Measurements from ENCODE around the gene DAAM1. TPM values are rescaled to one million over a fixed set of nuclear protein-coding genes. Genes with fewer than 3 reads are reported as not detected.

The DAAM1 gene
- total RNA-seq, 2 donors from 2014 or later, result 73.7 TPM

DNA sequence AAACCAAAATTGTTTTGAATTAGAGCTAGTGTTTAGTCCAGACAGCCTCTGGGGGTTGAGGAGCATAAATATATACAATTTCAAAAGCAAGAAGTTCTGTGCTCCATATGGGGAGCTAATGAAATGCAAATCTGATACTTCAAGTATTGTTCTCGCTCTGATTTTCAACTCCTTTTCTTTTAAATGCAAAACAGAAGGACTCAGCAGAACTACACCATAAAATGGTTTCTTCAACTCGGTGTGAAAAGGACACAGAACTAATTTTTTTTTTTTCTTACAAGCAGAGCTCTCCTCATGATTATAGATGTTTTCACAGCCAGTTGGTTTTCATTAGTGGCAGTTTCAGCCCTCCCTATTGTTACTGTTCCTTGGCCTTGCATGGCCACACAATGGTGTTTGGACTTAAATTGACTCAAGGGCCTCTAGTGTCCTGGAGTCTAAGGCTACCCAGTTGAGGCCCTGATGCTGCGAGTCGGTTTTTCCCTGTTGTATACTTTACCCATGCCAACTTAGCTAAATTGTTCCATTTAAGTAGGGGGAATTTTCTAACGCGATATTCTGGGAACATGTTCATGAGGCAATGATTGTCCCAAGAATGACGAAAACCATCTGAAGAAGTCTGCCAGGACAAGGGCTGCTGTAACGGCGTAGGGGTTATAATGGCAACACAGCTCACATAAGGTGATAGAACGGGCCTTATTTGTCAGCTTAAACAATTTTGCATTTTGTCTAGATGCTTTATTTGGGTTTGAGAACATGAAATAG is 156.4 kb downstream of the DAAM1 start:
- intact Hi-C loops (cut with DNase I), result no loop called here

DNA sequence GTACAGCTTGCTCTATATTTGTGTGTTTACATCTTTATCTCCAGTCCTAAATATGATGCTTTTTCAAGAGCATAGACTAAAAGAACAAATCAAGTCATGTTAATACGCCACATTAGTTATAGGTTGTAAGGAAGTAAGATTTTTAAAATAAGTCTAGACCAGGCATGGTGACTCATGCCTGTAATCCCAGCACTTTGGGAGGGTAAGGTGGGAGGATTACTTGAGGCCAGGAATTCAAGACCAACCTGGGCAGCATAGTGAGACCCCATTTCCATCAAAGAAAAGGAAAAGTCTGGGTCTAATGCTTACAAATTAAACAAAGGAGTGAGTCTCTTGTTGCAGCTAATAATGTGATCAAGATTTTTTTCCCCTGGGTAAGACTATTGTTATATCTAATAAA is 157.9 kb downstream of the DAAM1 start:
- intact Hi-C loops (cut with DNase I), result no loop called here
- no peak for DNase-seq (ENCODE audit: low spot score)

More for the DNA sequence above, 156.4 kb downstream of the DAAM1 start:
- DNase-seq (ENCODE audit: low spot score), result no peak

- no peak for DNase-seq (ENCODE audit: low spot score)
- intact Hi-C loops (cut with DNase I), result no loop called here
These were observed 158.5 kb downstream of the DAAM1 start for GRCh38 chr14:59346796-59347510.

GRCh38 chr14:59347511-59347900 is 159.0 kb downstream of the DAAM1 start:
- DNase-seq (ENCODE audit: low spot score), result no peak
- intact Hi-C loops (cut with DNase I), result no loop called here

DNA sequence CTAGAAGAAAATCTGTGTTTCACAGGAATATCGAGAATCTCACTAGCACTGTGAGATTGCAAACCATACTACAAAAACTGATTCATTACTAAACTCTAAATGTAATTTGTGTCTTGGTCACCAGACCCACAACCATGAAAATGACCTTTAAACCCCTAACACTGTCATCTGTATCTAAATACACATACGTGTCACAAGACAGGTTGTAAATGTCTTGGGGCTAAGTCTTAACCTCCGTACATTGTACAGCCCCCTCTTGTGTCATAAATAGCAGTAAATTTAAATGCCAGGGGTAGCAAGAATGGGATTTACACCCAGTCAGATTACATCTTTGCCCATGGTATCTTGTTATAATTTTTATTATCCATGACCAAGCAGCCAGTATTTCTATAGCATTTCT is 159.4 kb downstream of the DAAM1 start:
- intact Hi-C loops (cut with DNase I), result no loop called here

DNA sequence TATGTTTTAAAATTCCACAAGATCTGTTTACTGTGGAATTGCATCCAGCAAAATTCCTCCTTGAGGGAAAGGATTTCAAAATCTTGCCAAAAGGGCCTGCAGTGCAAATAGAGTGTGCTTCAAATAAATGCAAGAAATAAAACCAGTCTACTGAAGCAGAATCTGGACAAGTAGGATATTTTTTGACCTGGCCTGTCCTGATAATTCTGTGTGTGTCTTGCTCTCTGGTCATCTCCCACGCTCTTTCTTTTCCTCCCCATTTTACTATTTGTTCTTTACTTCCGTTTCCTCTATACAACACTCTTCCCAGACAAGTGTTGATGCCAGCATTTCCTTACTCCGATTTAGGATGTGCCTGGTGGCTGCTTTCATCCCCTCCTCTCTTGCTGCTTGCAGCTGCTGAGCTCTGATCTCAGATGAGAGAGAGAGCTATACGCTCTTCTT is 160.8 kb downstream of the DAAM1 start:
- no peak for DNase-seq (ENCODE audit: low spot score)
- intact Hi-C loops (cut with DNase I), result no loop called here

More for the DNA sequence above, 159.4 kb downstream of the DAAM1 start:
- no peak for DNase-seq (ENCODE audit: low spot score)

DNA sequence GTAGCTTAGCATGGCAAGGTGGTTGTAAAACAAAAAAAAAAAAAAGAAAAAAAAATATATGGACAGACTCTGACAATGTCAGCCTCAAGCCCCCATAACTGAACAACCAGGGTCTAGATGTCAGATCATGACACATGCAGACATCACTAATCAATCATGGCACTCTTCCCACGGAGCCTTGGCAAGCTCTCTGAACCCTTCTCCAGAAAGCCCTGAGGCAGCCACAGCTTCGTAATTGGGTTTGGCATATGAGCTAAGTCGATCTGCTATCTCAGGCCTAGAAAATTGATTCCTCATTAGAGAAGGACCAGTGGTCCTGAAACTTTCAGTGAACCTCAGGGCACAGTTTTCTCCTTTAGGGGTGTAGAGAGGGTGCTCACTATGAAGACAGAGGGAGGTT is 164.5 kb downstream of the DAAM1 start:
- intact Hi-C loops (cut with DNase I), result no loop called here
- no peak for DNase-seq (ENCODE audit: low spot score)

- intact Hi-C loops (cut with DNase I), result no loop called here
- no peak for DNase-seq (ENCODE audit: low spot score)
These were observed 166.2 kb downstream of the DAAM1 start for GRCh38 chr14:59354666-59355065.

GRCh38 chr14:59355091-59355490 is 166.6 kb downstream of the DAAM1 start:
- intact Hi-C loops (cut with DNase I), result no loop called here
- DNase-seq (ENCODE audit: low spot score), result no peak

DNA sequence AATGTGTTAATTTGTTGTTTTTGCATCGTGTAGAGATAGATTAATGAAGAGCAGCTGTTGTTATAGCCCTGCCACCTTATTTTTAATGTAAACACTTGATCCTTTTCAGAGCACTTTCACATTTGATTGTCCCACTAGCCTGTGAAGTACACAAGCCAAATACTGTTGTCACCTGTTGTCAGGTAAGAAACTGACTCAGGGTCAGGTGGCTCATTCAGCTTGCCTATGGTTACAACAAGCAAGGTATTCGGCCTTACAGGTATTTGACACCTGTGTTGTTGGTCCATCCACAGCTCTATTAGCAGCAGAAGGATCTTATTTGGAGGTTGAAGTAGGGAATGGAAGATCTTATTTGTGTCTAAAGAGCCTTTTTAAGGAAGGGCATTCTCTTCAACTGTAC is 167.8 kb downstream of the DAAM1 start:
- intact Hi-C loops (cut with DNase I), result no loop called here
- no peak for DNase-seq (ENCODE audit: low spot score)

DNA sequence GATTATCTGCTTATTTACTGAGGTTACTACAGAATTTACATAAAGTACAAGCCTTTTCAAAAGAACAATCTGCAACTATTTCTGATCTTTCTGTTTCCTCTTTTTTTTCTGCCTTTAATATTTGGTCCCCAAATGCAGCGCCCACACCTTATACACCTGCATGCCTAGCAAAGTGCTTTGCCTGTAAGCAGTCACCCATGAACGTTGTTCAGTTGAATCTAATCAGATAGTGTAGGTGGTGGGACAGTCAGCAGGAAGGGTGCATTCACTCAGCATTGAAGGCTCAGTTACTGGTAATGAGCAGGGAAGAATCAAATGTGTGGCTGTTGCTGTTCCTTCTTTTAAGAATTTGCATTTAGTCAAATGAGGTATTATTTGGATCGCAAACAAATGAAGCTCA is 168.3 kb downstream of the DAAM1 start:
- DNase-seq (ENCODE audit: low spot score), result no peak
- intact Hi-C loops (cut with DNase I), result no loop called here

DNA sequence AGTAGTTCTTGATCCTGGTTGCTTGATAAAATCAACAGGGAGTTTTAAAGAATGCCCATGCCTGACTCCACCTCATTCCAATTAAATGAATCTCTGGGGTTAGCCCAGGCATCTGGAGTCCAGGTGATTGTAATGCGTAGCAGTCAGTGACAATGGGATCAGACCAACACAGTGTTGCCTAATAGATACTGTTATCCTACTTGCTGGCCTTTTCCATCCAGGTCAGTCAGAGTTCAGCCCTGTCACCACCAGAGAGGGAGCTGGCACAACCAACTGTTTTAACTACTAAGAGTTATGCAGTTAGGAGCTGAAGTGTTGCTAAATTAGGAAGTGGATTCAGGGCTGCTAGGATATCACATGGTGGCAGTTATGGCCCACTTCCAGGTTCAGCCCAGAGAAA is 169.6 kb downstream of the DAAM1 start:
- intact Hi-C loops (cut with DNase I), result no loop called here
- DNase-seq (ENCODE audit: low spot score), result no peak

DNA sequence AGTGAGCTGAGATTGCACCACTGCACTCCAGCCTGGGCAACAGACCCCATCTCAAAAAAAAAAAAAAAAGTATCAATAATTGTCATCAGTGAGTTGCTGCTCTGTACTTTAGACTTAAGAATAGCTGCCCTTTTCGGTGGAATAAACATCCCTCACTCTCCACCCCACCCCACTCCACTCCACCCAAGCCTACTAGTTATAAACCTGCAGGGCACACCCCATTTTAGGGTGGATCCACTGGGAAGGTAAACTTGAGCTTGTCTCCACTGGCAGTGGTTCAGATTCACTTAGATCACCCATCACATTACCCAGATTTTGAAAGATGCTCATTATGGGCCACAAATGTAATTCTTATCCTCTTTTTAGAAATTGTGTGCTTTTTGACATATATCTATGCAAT is 170.3 kb downstream of the DAAM1 start:
- no peak for DNase-seq (ENCODE audit: low spot score)

GRCh38 chr14:59359431-59360124 is 171.1 kb downstream of the DAAM1 start:
- no peak for DNase-seq (ENCODE audit: low spot score)
- intact Hi-C loops (cut with DNase I), result no loop called here

More for the DNA sequence above, 170.3 kb downstream of the DAAM1 start:
- intact Hi-C loops (cut with DNase I), result no loop called here

DNA sequence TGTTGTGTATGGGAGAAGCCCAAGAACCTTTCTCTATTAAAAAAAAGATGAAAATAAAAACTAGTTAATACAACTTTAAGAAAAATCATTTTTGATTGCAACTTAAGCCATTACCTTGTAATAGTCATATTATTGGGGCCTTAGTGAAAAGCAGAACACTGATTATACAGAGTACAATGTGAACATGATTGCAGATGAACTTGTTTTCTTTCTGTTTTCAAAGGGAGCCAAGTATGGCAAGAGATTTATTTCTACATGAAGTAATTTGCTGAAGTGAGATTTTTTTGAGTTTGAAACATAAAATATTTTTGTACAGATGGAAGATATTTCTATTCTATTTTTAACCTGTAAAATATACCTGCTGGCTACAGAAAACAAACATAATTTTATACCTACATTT is 171.8 kb downstream of the DAAM1 start:
- intact Hi-C loops (cut with DNase I), result no loop called here

DNA sequence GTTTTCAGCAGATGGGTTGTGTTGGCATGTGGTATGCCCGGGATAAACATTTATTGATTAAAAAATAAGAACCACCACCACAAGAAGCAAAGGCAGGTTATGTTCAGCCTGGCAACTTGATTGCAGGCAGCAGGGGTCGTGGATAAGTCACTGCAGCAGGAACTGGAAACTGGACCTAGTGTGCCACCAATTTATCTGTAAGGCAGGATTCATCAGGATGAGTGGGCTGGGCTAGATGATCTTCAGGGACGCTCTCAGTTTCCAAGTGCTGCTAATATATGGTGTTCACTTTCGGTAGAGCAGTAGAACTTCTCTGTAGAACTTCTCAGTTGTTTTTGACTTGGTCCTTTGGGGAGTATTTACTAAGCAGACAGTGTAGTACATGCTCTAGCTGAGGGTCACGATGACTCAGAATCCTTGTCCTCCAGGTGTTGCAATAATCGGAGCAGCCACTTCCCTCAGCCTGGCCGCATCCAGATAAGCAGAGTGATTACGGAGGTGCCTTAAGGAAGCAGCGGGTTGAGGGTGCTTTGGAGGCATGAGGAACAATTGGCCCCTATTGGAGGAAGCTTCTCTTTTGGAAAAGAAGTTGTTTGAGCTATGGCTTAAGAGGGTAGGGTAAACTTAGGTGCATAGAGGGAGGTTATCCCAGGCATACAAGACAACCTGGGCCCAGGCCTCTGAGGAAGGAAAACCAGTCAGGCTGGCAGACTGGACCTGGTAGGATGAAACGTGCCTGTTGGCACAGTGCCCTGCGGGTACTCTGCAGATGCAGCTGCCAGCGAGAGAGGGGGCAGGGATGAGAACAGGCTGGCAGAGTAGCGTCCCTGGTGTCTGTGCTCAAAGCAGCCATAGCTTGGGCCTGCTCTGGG is 172.7 kb downstream of the DAAM1 start:
- intact Hi-C loops (cut with DNase I), result no loop called here
- DNase-seq (ENCODE audit: low spot score), result no peak

More for the DNA sequence above, 171.8 kb downstream of the DAAM1 start:
- no peak for DNase-seq (ENCODE audit: low spot score)

DNA sequence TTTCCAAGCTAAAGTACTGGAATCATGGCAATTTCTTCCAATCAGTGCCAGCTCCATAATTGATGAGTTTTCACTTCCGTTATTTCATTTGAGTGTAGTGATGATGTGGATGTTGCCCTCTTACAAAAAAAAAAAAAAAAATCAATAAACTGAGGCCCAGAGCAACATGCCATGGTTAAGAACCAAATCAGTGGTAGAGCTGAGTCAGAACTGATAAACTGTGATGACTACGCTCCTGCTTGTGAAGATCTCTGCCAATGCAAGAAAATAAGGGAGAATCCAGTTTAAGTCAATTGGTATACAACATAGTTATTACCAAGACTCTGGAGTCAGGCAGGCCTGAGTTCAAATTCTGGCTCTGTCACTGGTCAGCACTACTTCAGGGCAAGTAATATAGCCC is 174.0 kb downstream of the DAAM1 start:
- DNase-seq (ENCODE audit: low spot score), result no peak
- intact Hi-C loops (cut with DNase I), result no loop called here

- intact Hi-C loops (cut with DNase I), result no loop called here
- no peak for DNase-seq (ENCODE audit: low spot score)
These were observed 175.2 kb downstream of the DAAM1 start for GRCh38 chr14:59363531-59364226.

Data from posterior vena cava (tissue), 2 donors.